ENCODE results near the gene OR7A17. TPM values are rescaled to one million over a fixed set of nuclear protein-coding genes. Genes with fewer than 3 reads are reported as not detected.

OR7A17 gene
- total and polyA plus RNA-seq, 2 experiments from 2014 or later = not detected

- Histone ChIP-seq H3F3A (replicated peaks; ENCODE audit: low read depth) (no peaks in the 10 kb centered on the region), H3K9me2 (ENCODE audit: insufficient read depth) (peaks cover 7% of the 10 kb centered on the region; the same call in 1 of the 2 replicates), H3K27ac (ENCODE audit: low read depth) (no peak overlapping the region), H3K4me3 (no peak overlapping the region), H2AFZ (no peak overlapping the region), H4K20me1 (replicated peaks; ENCODE audit: insufficient read depth) (no peaks in the 10 kb centered on the region), H3K36me3 (ENCODE audit: insufficient read depth) (no peaks in the 10 kb centered on the region), H3K79me2 (replicated peaks; ENCODE audit: insufficient read depth) (no peaks in the 10 kb centered on the region), H3K4me2 (no peak overlapping the region), H3K27me3 (ENCODE audit: insufficient read depth) (no peaks in the 10 kb centered on the region), H3K4me1 (ENCODE audit: insufficient read depth) (no peaks in the 10 kb centered on the region)
- Mint-ChIP-seq H3K9me3 (peaks cover 90% of the 10 kb centered on the region), H3K36me3 (ENCODE audit: low read depth) (peaks cover 14% of the 10 kb centered on the region), H3K4me1 (no peaks in the 10 kb centered on the region), H3K27me3 (ENCODE audit: insufficient read depth, low read depth, poor library complexity) (no peaks in the 10 kb centered on the region), H3K4me3 (no peak overlapping the region), H3K27ac (no peak overlapping the region)
- TF ChIP-seq ZNF462 (CRISPR knock-in tag; IDR thresholded peaks at IDR 0.05) = no peak
- no peak for TF ChIP-seq ZNF114 (CRISPR knock-in tag; IDR thresholded peaks at IDR 0.05)
- TF ChIP-seq ETS1 (IDR thresholded peaks at IDR 0.05) = no peak
- no peak for TF ChIP-seq JUNB (IDR thresholded peaks at IDR 0.05; ENCODE audit: unreplicated experiment)
- TF ChIP-seq, protein P1, sequence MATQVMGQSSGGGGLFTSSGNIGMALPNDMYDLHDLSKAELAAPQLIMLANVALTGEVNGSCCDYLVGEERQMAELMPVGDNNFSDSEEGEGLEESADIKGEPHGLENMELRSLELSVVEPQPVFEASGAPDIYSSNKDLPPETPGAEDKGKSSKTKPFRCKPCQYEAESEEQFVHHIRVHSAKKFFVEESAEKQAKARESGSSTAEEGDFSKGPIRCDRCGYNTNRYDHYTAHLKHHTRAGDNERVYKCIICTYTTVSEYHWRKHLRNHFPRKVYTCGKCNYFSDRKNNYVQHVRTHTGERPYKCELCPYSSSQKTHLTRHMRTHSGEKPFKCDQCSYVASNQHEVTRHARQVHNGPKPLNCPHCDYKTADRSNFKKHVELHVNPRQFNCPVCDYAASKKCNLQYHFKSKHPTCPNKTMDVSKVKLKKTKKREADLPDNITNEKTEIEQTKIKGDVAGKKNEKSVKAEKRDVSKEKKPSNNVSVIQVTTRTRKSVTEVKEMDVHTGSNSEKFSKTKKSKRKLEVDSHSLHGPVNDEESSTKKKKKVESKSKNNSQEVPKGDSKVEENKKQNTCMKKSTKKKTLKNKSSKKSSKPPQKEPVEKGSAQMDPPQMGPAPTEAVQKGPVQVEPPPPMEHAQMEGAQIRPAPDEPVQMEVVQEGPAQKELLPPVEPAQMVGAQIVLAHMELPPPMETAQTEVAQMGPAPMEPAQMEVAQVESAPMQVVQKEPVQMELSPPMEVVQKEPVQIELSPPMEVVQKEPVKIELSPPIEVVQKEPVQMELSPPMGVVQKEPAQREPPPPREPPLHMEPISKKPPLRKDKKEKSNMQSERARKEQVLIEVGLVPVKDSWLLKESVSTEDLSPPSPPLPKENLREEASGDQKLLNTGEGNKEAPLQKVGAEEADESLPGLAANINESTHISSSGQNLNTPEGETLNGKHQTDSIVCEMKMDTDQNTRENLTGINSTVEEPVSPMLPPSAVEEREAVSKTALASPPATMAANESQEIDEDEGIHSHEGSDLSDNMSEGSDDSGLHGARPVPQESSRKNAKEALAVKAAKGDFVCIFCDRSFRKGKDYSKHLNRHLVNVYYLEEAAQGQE (IDR thresholded peaks at IDR 0.05; ENCODE audit: unreplicated experiment) = no peak
- no peak for TF ChIP-seq STAT1 (IDR thresholded peaks at IDR 0.05; ENCODE audit: unreplicated experiment)
- no peak for TF ChIP-seq EZH2phosphoT487 (IDR thresholded peaks at IDR 0.05; ENCODE audit: unreplicated experiment)
- TF ChIP-seq CREB1 (CRISPR knock-in tag; IDR thresholded peaks at IDR 0.05; ENCODE audit: low read depth) = no peak
- no peak for TF ChIP-seq ZNF331 (CRISPR knock-in tag; IDR thresholded peaks at IDR 0.05; ENCODE audit: low read depth)
- TF ChIP-seq, protein P2, sequence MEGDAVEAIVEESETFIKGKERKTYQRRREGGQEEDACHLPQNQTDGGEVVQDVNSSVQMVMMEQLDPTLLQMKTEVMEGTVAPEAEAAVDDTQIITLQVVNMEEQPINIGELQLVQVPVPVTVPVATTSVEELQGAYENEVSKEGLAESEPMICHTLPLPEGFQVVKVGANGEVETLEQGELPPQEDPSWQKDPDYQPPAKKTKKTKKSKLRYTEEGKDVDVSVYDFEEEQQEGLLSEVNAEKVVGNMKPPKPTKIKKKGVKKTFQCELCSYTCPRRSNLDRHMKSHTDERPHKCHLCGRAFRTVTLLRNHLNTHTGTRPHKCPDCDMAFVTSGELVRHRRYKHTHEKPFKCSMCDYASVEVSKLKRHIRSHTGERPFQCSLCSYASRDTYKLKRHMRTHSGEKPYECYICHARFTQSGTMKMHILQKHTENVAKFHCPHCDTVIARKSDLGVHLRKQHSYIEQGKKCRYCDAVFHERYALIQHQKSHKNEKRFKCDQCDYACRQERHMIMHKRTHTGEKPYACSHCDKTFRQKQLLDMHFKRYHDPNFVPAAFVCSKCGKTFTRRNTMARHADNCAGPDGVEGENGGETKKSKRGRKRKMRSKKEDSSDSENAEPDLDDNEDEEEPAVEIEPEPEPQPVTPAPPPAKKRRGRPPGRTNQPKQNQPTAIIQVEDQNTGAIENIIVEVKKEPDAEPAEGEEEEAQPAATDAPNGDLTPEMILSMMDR (conservative IDR thresholded peaks at IDR 0.05; ENCODE audit: low read depth in 2 of 2) = no peak
- TF ChIP-seq EZH2 (IDR thresholded peaks at IDR 0.05; ENCODE audit: low read depth, unreplicated experiment) = no peak
- ATAC-seq (no peak), DNase-seq (ENCODE audit: low spot score) (no peak)
These were observed 42.4 kb downstream of the OR7A17 start for GRCh38 chr19:14843578-14843977.
